AG04450 (cell line): ENCODE data around the gene USP9X. TPM values are rescaled to one million over a fixed set of nuclear protein-coding genes. Genes with fewer than 3 reads are reported as not detected.
"Not testable (repeated sequence)": the region's sequence is repeated elsewhere in the genome, so short reads cannot be mapped to it uniquely, and the experiment has no call there.

ENCODE experiments used
- CTCF ChIA-PET: fragments of 300-600, 350-600 bp; formaldehyde crosslinking; extraction: SDS; loops from one replicate; lab custom pipeline; 2022; ENCODE audit warnings: antibody characterized with exemption, inconsistent platforms; lab: Charles Lee
- POLR2A ChIA-PET: fragments of 350-600 bp; formaldehyde crosslinking; extraction: SDS; loops from one replicate; lab custom pipeline; 2021; ENCODE audit warnings: antibody characterized with exemption, inconsistent platforms; lab: Yijun Ruan, JAX
- DNase-seq: peaks from one replicate; pipeline ENCODE4 v3.0.0-alpha.2; 2011; ENCODE audit warnings: low read depth, low spot score
- H3K27ac ChIP-seq: one replicate; pipeline ENCODE4 v1.5.1; 2012; ENCODE audit warnings: low read depth, low read length, control low read depth
- H3K27me3 ChIP-seq: one replicate; pipeline ENCODE4 v1.6.0; 2012; ENCODE audit warnings: low read length; ENCODE audit not compliant: control insufficient read depth, insufficient read depth
- H3K4me3 ChIP-seq: 2 replicates; pipeline ENCODE4 v1.5.1; 2011; ENCODE audit warnings: mild to moderate bottlenecking, low read depth, low read length, control low read depth
- H3K9me3 ChIP-seq: 2 replicates; pipeline ENCODE4 v1.5.1; 2012; ENCODE audit warnings: low read length; ENCODE audit not compliant: control insufficient read depth, insufficient read depth
- polyA plus RNA-seq: library from polyadenylated mRNA; depleted of rRNA; stranded (reverse); fragments of >200 nt; gene quantifications from 2 replicates; pipeline ENCODE4 v1.2.3, GENCODE V29; 2011; rRNA removed
- TF ChIP-seq, protein P1 (sequence below): IDR thresholded peaks from 2 replicates; pipeline ENCODE4 v1.5.1; 2011; ENCODE audit warnings: low read depth, low read length, control low read depth, inconsistent platforms

USP9X gene
- polyA plus RNA-seq, 1 experiment = 49.1 TPM

DNA sequence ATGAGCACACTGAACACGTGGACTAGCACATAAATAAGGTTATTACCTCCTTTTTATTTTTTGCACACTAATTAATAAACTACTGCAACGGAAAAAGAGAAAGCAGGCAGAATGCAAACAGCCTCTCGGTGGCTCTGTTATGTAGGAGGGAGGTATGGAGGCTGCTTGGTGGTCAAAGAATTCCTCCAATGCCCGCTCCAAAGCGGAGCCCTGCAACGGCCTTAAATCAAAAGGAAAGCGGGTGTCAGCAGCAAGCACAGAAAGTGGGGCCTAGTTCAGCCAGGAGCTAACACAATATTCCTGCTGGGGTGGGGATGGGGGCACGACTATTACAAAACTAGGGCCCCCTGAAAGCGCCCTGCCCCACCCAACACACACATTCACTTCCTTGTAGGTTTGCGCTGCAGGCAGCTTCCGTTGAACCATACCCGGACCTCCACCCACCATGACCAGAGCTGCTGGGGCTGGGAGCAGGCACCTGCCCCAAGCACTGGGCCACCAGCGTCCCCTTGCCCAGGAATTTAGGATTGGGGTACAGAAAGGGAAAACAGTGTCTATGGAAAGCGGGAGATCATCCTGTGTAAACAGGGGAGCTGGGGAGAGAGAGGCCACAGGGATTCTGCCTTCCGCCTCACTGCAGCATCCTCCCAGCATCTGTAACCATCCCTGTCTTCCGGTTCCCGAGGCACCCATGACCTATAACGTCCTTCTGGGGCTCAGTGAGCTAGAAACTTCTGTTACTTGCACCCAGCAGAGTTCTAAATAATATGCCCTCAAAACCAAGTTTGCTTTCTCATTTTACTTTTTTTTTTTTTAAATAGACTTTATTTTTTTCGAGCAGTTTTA is 191.6 kb downstream of the USP9X start:
- ChIA-PET POLR2A (interaction anchor here (1.2 kb wide), 1 partner anchor 57 kb away, joined by 4 read pairs; the partner anchor contains the start of gene DDX3X), CTCF (interaction anchor here (0.7 kb wide), 1 partner anchor 211 kb away, joined by 3 read pairs; no protein-coding TSS in a partner anchor)
- H3K27me3 ChIP-seq = no peaks in the 10 kb centered on the region
- no peak for DNase-seq
- H3K9me3 ChIP-seq = no peaks in the 10 kb centered on the region
- no peak overlapping the region for H3K27ac ChIP-seq
- TF ChIP-seq, protein P1, sequence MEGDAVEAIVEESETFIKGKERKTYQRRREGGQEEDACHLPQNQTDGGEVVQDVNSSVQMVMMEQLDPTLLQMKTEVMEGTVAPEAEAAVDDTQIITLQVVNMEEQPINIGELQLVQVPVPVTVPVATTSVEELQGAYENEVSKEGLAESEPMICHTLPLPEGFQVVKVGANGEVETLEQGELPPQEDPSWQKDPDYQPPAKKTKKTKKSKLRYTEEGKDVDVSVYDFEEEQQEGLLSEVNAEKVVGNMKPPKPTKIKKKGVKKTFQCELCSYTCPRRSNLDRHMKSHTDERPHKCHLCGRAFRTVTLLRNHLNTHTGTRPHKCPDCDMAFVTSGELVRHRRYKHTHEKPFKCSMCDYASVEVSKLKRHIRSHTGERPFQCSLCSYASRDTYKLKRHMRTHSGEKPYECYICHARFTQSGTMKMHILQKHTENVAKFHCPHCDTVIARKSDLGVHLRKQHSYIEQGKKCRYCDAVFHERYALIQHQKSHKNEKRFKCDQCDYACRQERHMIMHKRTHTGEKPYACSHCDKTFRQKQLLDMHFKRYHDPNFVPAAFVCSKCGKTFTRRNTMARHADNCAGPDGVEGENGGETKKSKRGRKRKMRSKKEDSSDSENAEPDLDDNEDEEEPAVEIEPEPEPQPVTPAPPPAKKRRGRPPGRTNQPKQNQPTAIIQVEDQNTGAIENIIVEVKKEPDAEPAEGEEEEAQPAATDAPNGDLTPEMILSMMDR = no peak
- peak overlapping the region; percentile 57 for H3K4me3 ChIP-seq

GRCh38 chrX:41282307-41282706 is 197.1 kb downstream of the USP9X start:
- H3K27ac ChIP-seq, POLR2A ChIA-PET, H3K9me3 ChIP-seq, H3K27me3 ChIP-seq, CTCF ChIA-PET, H3K4me3 ChIP-seq, DNase-seq: not testable (repeated sequence)

- CTCF ChIA-PET, H3K27me3 ChIP-seq, H3K9me3 ChIP-seq, H3K4me3 ChIP-seq, H3K27ac ChIP-seq, DNase-seq: not testable (repeated sequence)
- POLR2A ChIA-PET = interaction anchor here (0.6 kb wide), 1 partner anchor 9 kb away, joined by 3 read pairs; no protein-coding TSS in a partner anchor
Measured at GRCh38 chrX:41285928-41286327, 200.7 kb downstream of the USP9X start.

Other genes starting within 250 kb of the USP9X start
- gene DDX3X, start 248.7 kb downstream of the USP9X start, polyA plus RNA-seq = 110 and 111 TPM in 2 replicates